SK-N-SH treated with all-trans-retinoic acid at 6 μM for 48 hours (cell line): ENCODE measurements around the gene UNKL.

Experiments used
- PPARA ChIP-seq: fragments of 250-450 bp; sonication (Bioruptor Pico); IDR thresholded peaks from 2 replicates; pipeline ENCODE4 v1.5.0; 2020; ENCODE audit warnings: mild to moderate bottlenecking, borderline replicate concordance
- TCF4 ChIP-seq: fragments of 250-450 bp; sonication (Bioruptor Pico); IDR thresholded peaks from 2 replicates; pipeline ENCODE4 v1.8.0; 2021; ENCODE audit warnings: mild to moderate bottlenecking, moderate library complexity, borderline replicate concordance
- ZFP3 ChIP-seq: fragments of 250-450 bp; sonication (Bioruptor Pico); IDR thresholded peaks from 2 replicates; pipeline ENCODE4 v1.5.0; 2020; ENCODE audit warnings: mild to moderate bottlenecking, moderate library complexity
- ZNF8 ChIP-seq: fragments of 450-650 bp; formaldehyde crosslinking; IDR thresholded peaks from 2 replicates; pipeline ENCODE4 v1.5.0; 2020; ENCODE audit warnings: mild to moderate bottlenecking, moderate library complexity
- TF ChIP-seq, protein P1 (sequence below): fragments of 250-450 bp; sonication (Bioruptor Pico); IDR thresholded peaks from 2 replicates; pipeline ENCODE4 v1.5.0; 2020; ENCODE audit warnings: mild to moderate bottlenecking, moderate library complexity
- TF ChIP-seq, protein P2 (sequence below): fragments of 250-450 bp; sonication (Bioruptor Pico); IDR thresholded peaks from 2 replicates; pipeline ENCODE4 v1.8.0; 2020; ENCODE audit warnings: mild to moderate bottlenecking, moderate library complexity, borderline replicate concordance

DNA sequence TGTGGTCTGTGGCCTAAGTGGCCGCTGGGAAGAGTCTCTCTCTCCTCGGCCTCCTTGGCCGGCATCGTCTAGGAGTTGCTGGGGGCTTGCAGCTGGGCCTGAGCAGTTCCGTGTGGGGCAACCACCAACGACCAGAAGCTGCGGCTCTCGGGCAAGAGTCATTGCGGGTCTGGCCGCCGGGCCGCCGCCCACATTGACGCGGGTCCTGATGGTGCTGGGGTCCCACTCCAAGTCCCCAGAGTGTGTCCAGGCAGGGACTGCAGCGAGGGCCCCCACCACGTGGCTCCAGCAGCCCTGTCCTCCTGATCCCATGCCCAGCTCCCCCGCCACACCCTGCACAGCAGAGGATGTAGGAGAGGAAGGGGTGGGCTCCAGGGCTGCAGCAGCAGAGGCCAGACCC is 30.9 kb downstream of the UNKL start:
- TF ChIP-seq, protein P1, sequence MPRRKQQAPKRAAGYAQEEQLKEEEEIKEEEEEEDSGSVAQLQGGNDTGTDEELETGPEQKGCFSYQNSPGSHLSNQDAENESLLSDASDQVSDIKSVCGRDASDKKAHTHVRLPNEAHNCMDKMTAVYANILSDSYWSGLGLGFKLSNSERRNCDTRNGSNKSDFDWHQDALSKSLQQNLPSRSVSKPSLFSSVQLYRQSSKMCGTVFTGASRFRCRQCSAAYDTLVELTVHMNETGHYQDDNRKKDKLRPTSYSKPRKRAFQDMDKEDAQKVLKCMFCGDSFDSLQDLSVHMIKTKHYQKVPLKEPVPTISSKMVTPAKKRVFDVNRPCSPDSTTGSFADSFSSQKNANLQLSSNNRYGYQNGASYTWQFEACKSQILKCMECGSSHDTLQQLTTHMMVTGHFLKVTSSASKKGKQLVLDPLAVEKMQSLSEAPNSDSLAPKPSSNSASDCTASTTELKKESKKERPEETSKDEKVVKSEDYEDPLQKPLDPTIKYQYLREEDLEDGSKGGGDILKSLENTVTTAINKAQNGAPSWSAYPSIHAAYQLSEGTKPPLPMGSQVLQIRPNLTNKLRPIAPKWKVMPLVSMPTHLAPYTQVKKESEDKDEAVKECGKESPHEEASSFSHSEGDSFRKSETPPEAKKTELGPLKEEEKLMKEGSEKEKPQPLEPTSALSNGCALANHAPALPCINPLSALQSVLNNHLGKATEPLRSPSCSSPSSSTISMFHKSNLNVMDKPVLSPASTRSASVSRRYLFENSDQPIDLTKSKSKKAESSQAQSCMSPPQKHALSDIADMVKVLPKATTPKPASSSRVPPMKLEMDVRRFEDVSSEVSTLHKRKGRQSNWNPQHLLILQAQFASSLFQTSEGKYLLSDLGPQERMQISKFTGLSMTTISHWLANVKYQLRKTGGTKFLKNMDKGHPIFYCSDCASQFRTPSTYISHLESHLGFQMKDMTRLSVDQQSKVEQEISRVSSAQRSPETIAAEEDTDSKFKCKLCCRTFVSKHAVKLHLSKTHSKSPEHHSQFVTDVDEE (CRISPR knock-in tag): no peak
- TF ChIP-seq ZFP3 (CRISPR knock-in tag) (no peak), ZNF8 (CRISPR knock-in tag) (no peak), PPARA (CRISPR knock-in tag) (no peak), TCF4 (CRISPR knock-in tag) (no peak)
- TF ChIP-seq, protein P2, sequence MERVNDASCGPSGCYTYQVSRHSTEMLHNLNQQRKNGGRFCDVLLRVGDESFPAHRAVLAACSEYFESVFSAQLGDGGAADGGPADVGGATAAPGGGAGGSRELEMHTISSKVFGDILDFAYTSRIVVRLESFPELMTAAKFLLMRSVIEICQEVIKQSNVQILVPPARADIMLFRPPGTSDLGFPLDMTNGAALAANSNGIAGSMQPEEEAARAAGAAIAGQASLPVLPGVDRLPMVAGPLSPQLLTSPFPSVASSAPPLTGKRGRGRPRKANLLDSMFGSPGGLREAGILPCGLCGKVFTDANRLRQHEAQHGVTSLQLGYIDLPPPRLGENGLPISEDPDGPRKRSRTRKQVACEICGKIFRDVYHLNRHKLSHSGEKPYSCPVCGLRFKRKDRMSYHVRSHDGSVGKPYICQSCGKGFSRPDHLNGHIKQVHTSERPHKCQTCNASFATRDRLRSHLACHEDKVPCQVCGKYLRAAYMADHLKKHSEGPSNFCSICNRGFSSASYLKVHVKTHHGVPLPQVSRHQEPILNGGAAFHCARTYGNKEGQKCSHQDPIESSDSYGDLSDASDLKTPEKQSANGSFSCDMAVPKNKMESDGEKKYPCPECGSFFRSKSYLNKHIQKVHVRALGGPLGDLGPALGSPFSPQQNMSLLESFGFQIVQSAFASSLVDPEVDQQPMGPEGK (CRISPR knock-in tag): no peak
